ENCODE measurements around the gene SPEN. TPM values are rescaled to one million over a fixed set of nuclear protein-coding genes. Genes with fewer than 3 reads are reported as not detected.

The SPEN gene
- total RNA-seq, result 10.4 and 14.3 TPM in 2 replicates

GRCh38 chr1:15847100-15847892 is at the start of gene SPEN:
Gene SPEN, plus strand, starts transcription at chr1:15847707. Its CDS starts 361 bp downstream, at chr1:15848068.

GRCh38 chr1:15807549-15807948 is 40.0 kb upstream of the SPEN start, which contains the start of gene UQCRHL:
Gene UQCRHL, minus strand, starts transcription at chr1:15807649. Its CDS starts 0 bp downstream, at chr1:15807649.

GRCh38 chr1:15975805-15976680 is 128.5 kb downstream of the SPEN start, which contains the start of gene ZBTB17:
Gene ZBTB17, minus strand, starts transcription at chr1:15976101. Its CDS starts 27,606 bp downstream, at chr1:15948495.

Other genes with a start within 250 kb of the SPEN start
- gene DDI2, start 230.2 kb upstream of the SPEN start, total RNA-seq, result 10.0 and 14.5 TPM in 2 replicates
- 49.2 and 83.8 TPM in 2 replicates for gene PLEKHM2, start 163.4 kb upstream of the SPEN start, total RNA-seq
- gene SLC25A34, start 111.4 kb upstream of the SPEN start, total RNA-seq, result 0.14 and 0.37 TPM in 2 replicates
- gene TMEM82, start 105.2 kb upstream of the SPEN start, total RNA-seq, result not detected in 2 replicates
- gene FBLIM1, start 88.9 kb upstream of the SPEN start, total RNA-seq, result 34.3 and 44.1 TPM in 2 replicates
- gene UQCRHL, start 40.1 kb upstream of the SPEN start, total RNA-seq, result 4.4 and 11.4 TPM in 2 replicates
- gene ZBTB17, start 128.4 kb downstream of the SPEN start, total RNA-seq, result 37.0 and 40.1 TPM in 2 replicates
- gene SRARP, start 156.5 kb downstream of the SPEN start, total RNA-seq, result under 0.01 TPM in 1 of 2 replicates, not detected in the other
- 3.8 and 14.5 TPM in 2 replicates for gene HSPB7, start 170.3 kb downstream of the SPEN start, total RNA-seq
- 0.09 TPM in 1 of 2 replicates, not detected in the other for gene CLCNKA, start 174.3 kb downstream of the SPEN start, total RNA-seq
- gene CLCNKB, start 196.1 kb downstream of the SPEN start, total RNA-seq, result 0.09 and 0.14 TPM in 2 replicates
- under 0.01 and 0.09 TPM in 2 replicates for gene FAM131C, start 225.9 kb downstream of the SPEN start, total RNA-seq

All from smooth muscle cell of bladder (primary cell).